ENCODE results near the gene SLC35F3. TPM values are rescaled to one million over a fixed set of nuclear protein-coding genes. Genes with fewer than 3 reads are reported as not detected.

Gene SLC35F3
- total and polyA plus RNA-seq, 9 of the 15 experiments (the other 6 are each of a cell fraction or from before 2014, with no cell fraction given): 0.04 to 0.07 (median 0.04) TPM; not detected in 6

- TF ChIP-seq ZNF217 (CRISPR knock-in tag; IDR thresholded peaks at IDR 0.05) (no peak), MAFK (IDR thresholded peaks at IDR 0.05; ENCODE audit: low read length) (no peak; the same call in 1 of the 2 replicates), NR2C1 (IDR thresholded peaks at IDR 0.05) (peak; percentile 72), NR2C1 (tag; IDR thresholded peaks at IDR 0.05) (peak; percentile 81), KAT8 (IDR thresholded peaks at IDR 0.05; ENCODE audit: low read depth) (no peak), ZBTB2 (IDR thresholded peaks at IDR 0.05) (peak; percentile 63; the same call in 1 of the 2 replicates), BMI1 (IDR thresholded peaks at IDR 0.05; ENCODE audit: low read length) (no peak; the same call in 1 of the 2 replicates), ZNF41 (CRISPR knock-in tag; conservative IDR thresholded peaks at IDR 0.05) (peak; percentile 74; the same call in 1 of the 2 replicates), PTTG1 (tag; IDR thresholded peaks at IDR 0.05; ENCODE audit: low read depth) (no peak), RNF2 (IDR thresholded peaks at IDR 0.05) (peak; percentile 93), ZNF124 (CRISPR knock-in tag; IDR thresholded peaks at IDR 0.05) (no peak), ZNF584 (CRISPR knock-in tag; IDR thresholded peaks at IDR 0.05; ENCODE audit: low read depth) (peak; percentile 68; the same call in 1 of the 2 replicates), IFI16 (CRISPR knock-in tag; IDR thresholded peaks at IDR 0.05) (no peak), MLX (CRISPR knock-in tag; conservative IDR thresholded peaks at IDR 0.05) (no peak), NR2C2 (CRISPR knock-in tag; IDR thresholded peaks at IDR 0.05) (peak; percentile 32; the same call in 1 of the 2 replicates), NR2C2 (tag; IDR thresholded peaks at IDR 0.05) (peak; percentile 92), POU5F1 (IDR thresholded peaks at IDR 0.05; ENCODE audit: borderline replicate concordance, low read depth, low read length, partially characterized antibody) (peak; percentile 89), GATA2 (CRISPR knock-in tag; IDR thresholded peaks at IDR 0.05) (no peak), ZNF197 (CRISPR knock-in tag; IDR thresholded peaks at IDR 0.05; ENCODE audit: low read depth) (peak; percentile 86; the same call in 1 of the 2 replicates), TAF1 (IDR thresholded peaks at IDR 0.05; ENCODE audit: control insufficient read depth, extremely low read depth, insufficient read depth, low read length, severe bottlenecking) (peak; percentile 96), HDGF (IDR thresholded peaks at IDR 0.05) (no peak), E2F5 (CRISPR knock-in tag; IDR thresholded peaks at IDR 0.05) (peak; percentile 96; the same call in 1 of the 2 replicates), ZSCAN32 (CRISPR knock-in tag; IDR thresholded peaks at IDR 0.05) (no peak)
These were observed 468.8 kb downstream of the SLC35F3 start, which contains the start of gene COA6 (continued) for GRCh38 chr1:234373064-234373958.

All from K562 (cell line).